H4 (cell line): ENCODE data around the gene NTRK3. TPM values are rescaled to one million over a fixed set of nuclear protein-coding genes. Genes with fewer than 3 reads are reported as not detected.

Experiments used
- DNase-seq: peaks from one replicate; pipeline ENCODE4 v3.0.0-alpha.2; 2015; ENCODE audit warnings: low spot score
- total RNA-seq: library from RNA; depleted of rRNA; stranded (reverse); fragments of >200 nt; shearing (Covaris generic); gene quantifications from 2 replicates; pipeline ENCODE4 v1.2.3, GENCODE V29; 2014

The NTRK3 gene
- total RNA-seq, 1 experiment from 2014 or later: 0.04 TPM

DNA sequence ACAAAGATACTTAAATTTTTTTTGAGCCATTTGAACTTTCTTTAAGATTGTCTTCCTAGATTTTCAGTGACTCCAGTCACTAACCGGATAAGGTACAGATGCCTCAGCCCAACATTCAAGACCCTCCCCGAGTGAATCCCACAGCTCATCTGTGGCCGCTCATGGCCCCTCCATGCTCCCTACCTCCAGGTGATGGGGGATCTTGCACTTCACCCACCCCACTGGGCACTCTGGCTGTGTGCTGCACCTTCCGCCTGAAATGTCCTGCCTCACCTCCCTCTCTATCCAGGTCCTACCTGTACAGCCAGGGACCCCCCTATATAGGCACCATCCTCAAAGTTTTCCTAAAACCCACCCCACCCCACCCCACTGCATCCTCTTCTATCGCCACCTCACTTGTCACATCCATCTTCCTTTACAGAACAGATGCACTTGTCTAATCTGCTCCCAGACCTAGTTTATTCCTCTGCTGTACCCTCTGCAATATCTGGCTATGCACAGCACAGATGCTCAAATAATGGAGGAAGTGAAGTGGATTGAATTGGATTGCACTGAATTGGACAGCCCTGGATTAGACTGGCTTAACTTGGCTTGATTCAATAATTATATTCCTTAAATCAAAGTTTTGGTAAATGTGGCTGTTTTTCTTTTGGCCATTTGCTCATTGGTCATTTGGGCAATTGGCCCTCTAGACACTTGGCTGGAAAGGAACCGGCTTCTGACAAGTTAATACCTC lies 24.5 kb downstream of the NTRK3 start:
- no peak for DNase-seq

DNA sequence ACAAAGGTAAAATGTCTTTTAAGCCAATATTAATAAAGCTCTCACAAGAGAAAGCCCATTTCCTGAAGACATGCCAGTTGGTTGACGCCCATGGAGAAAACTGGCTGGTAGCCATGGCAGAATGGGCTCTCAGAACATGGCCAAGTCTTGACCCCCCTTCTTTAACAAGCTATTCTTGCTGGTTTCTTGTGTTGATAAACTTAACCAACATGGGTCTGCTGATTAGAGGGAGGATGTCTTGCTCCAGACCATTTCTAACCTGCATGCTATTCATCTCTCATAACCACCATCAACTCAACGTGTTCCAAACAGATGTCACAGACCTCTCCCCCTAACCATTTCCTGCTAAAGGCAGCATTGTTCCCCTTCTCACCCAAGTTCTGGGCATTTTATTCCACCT lies 25.7 kb downstream of the NTRK3 start:
- DNase-seq: no peak

DNA sequence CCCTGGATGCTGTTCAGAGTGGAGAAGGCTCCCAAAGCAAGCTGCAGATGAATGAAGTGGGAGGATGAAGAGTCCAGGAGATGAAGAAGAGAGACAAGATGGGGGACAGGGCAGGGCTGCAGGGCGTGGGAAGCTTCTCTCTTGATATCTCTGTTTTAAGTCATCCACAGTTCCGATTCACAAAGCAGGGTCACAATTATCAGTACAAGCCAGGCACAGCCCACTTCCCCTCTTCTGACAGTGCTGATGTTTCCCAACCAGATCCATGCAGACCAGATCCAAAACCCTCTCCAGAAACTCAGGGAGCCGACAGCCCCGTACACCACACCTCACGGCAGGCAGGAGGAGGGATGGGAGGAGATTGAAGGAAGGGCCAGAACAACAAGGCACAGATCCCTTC lies 31.1 kb downstream of the NTRK3 start:
- no peak for DNase-seq

DNA sequence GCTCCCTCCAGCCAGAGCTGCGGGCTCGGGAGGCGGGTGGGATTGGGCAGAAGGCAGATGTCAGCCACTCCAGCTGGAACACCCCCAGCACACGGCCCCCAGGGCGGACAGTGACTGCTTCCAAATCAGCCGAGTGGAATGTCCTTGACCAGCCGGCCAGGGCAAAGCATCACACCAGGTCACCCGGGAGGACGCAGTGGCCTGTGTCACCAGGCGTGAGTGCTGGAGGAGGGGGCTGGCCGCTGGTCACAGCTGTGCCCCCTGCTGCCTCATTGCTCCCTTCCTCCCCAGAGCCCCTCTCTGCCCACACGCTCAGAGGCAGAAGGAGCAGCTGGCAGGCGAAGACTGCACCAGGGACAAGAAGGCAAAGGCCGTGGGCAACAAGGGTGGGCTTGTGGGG lies 33.5 kb downstream of the NTRK3 start:
- no peak for DNase-seq

DNA sequence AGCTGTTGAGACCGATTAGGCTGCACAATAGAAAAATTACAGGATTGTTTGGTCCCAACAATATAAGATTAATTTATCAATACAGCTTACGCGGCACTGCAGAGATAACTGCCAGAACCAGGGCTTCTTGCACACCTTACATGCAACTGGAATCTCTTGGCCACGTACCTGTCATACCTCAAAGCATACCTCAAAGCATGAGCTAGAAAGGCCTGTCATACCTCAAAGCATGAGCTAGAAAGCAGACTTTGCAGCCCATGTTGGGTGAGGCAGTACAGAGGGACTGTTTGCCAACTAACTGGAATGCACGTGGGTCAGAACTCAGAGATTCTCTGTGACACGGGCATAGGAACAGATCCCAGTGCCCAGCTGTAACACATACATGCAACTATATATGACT lies 34.7 kb downstream of the NTRK3 start:
- no peak for DNase-seq

DNA sequence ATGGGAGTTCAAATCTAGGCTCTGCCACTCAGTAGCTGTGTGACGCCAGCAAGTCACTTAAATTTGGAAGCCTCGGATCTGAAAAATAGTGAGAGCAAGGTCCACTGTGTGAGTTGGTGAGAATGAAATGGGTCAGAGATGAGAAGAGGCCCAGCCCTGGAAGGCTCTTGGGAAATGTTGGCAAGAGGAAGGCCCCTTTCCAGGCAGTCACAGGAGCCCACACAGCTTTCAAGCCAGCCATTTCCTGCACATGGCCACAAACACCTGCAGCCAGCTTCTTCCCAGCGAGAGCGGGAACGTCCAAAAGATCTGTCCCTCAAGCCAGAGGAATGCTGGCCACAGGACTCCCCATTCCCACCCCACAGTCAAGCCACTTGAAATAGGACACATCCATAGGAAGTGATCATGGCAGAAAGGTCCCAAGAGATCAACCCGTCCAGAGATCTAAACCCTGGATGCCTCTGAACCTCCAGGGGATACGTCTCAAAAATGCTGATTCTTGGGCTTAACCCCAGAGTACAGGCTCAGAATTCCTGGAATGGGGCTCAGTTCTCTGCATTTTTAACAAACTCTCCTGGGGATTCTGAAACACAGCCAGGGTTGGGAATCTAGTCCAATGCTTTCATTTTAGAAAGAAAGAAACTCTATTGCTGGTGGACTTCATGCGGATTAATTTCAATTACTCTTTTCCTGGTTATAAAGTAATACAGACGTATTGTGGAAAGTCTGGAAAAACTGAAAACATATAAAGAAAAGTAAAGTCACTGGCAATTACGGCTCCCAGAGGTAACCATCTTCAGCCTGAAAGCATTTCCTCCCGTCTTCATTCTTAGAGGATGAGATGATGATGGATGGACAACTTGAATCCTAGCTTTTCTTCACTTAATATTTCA lies 35.9 kb downstream of the NTRK3 start:
- DNase-seq: no peak

DNA sequence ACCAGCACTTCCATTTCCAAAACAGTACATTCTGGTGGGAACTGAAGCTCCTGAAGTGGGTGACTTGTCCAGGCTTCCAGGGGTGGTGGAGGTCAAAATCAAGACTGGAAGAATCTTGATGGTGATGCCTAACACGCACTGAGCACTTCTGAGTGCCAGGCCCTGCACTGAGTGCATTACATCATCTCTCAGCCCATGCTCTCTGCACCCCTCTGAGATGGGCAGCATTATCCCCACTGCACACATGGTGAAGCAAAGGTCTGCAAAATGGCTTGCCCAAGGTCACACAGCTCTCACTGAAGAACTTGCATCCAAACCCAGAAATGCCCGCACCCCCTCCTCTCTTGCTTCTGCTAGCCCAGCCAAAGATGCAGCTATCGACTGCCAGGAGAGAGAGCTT lies 36.9 kb downstream of the NTRK3 start:
- no peak for DNase-seq

DNA sequence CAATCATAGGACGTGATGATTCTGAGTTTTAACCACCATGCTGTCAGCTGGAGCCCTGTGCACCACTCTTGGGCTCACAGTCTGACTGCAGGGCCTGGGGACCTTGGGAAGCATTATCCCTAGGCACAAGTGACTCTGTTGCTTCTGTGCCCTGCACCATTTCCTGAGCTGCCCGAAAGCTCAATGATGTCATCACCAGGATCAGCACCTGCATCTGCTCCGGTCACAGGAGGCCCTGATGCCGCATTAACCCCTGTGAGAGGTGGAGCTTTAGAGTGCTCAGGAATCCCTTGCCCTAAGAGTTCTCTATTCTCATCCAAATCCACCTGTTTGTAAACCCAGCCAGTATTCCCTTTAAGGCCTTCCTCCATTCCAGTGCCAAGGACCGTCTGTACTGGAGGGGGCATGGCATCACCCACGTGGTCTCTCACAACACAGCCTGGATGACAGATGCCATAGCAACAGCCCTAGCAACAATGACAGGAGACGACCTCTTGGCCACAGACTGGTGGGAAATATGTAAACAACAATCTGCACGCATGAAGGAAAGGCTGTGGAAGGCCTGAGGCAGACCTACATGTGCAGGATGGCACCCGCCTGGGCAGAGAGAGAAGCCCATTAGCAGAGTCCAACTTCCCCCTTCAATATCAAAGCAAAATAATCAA lies 37.9 kb downstream of the NTRK3 start:
- no peak for DNase-seq

DNA sequence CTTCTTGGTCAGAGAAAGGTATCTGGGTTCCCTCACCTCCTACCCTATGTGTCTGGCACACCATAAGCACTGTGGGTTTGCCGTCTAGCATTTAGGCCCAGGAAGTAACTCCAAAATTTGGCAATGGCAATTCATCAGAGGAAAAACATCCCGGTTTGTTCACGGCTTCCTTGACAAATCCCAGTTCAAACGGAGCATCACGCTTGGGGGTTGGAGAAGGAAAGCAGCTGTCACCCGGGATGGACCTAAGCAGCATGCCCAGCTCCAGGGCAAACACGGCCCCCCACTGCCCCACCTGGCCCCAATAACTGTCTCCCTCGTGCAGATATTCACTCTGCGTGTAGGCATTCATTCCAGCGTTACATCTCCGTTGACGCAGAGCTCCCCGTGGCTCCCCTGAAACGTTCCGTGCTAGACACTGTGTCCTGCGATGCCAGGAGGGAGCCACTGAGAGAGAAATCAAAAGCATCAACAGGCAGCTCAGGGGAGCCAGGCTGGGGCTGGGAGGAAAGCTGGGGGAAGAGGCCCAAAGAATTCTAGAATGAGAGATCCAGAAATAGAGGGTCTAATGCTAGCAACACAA lies 41.4 kb downstream of the NTRK3 start:
- no peak for DNase-seq

DNA sequence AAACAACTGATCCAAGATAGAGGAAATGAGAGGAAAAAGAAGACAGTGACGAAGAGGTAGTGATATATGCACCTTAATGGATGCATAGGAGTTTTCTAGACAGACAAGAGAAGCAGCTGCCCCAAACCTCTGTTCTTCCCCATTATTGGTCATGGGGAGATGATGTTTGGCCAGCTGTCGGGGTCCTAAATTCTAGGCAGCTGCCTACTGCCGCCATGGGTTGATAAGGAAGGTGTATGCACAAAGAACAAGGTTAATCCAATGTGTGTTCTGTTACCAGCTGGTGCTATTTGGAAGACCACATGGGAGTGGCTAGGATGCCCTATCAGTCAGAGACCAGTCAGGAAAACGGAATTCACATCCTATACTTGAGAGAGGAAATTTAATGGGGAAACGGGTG lies 47.4 kb downstream of the NTRK3 start:
- no peak for DNase-seq

DNA sequence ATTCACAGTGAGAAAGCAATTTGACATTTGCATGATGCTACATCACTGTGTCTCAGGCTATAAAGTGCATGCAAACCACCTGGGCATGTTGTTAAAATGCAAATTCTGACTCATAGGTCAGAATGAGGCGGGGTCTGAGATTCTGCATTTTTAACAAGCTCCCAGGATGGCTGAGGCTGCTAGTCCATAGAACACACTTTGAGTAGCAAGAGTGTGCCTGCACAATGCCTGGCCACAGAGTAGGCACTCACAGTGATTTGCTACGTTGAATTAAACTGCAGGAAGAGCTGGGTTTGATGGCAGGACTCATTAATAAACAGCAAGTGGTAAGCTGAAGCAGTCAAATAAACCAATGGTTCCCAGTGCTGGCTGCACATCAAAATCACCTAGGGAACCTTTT lies 48.1 kb downstream of the NTRK3 start:
- no peak for DNase-seq

DNA sequence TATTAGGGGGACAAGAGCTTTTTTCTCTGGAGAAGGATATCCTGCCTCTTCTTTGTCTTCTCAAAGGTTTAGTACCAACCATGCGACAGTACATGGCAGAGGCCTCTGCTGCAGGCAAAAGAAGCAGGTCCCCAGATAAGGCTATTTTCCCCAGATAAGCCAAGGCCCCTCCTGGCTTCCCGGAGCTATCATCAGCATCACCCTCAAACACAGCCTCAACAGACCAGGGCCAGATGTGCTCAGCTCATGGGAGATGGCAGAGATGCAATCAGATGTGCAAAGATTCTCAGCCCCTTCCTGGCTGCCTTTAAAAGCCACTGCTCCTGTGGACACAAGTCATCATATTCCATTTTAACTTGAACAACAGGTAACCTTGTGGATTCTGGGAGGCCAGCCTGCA lies 49.0 kb downstream of the NTRK3 start:
- DNase-seq: no peak

DNA sequence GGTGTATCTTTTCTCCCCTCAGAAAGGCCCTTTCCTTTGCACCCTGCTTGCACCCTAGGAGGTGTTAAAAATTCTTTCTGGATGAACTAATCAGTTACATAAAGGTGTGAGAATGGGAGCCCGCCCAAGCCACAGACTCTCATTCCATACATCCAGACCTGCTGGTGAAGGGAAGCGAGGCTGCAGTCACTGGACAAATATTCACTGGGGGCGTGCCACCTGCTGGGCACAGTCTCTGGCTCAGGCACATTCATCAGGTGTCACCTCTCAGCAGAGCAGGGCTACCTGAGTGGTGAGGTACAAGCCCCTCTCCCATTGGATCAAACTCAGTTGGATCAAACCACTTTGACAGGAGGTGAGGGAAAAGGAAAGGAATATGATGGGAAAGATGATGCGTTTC lies 52.0 kb downstream of the NTRK3 start:
- no peak for DNase-seq

DNA sequence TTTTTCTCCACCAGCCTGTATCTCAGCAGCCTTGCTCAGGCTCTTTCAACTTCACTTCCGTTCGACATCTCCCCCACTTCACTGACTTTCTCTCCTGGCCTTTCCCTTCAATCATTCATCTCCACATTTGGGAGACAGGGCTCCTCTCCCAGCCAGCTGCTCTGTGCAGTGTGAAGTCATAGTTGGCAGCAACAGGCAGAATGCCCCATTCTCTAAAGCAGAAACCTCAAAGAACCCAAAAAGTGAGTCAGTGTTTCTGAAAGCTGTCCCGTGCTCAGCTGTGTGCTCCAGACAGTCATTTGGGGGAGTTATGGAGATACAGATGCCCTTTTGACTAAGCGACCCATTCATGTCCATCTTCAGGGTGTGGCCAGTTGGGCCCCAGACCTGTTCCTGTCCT lies 54.3 kb downstream of the NTRK3 start:
- DNase-seq: no peak

DNA sequence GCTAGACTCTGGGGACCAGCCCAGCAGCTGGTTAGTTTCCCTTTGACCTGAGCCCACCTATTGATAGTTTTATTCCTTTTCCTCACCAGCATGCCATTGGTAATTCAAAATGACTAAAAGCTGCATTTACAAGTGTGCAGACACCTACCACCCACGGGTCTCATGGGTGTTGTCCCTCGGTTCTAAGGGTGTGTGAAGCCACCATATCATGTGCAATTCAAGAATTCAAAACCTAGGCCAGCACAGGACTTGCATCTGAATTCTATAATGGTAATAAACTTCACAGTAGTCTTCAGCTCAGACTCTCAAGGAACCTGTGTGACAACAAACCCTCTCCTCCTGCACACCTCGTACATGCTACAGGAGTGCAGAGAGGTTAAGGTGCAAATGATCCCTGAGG lies 55.3 kb downstream of the NTRK3 start:
- DNase-seq: no peak

DNA sequence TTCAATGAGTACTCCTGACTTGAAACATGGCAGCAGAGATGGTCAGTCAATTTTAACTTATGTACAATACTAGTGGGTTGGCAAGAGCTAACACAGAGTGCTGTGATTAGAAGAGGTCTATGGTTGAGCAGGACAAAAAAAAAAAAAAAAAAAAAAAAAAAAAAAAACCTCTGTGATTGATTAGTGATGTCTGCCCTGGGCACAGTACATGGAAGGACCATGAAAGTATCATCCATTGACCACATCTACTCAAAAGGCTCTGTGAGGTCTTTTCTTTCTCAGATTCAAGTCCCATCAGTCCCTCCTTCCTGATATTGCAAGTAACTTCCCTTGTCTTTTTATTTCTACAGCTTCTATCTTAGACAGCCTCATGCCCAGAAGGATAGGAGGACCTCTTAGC lies 59.6 kb downstream of the NTRK3 start:
- DNase-seq: no peak

DNA sequence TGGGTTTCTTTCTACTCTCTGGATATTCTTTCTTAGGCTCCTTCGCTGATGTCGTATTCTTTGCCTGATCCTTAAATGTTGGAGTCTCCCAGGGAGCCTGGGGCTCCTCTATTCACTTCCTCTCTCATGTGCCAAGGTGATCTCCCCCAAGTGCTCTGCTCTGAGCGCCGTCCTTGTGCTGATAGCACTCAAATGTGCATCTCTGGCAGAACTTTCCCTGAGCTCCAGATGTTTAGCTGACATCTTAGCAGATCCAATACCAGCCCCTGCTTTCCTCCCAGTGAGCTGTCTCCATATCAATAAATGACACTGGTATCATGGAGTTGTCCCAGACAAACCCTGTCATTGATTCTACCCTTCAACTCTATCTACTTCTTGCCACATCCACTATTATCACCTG lies 62.4 kb downstream of the NTRK3 start:
- no peak for DNase-seq

DNA sequence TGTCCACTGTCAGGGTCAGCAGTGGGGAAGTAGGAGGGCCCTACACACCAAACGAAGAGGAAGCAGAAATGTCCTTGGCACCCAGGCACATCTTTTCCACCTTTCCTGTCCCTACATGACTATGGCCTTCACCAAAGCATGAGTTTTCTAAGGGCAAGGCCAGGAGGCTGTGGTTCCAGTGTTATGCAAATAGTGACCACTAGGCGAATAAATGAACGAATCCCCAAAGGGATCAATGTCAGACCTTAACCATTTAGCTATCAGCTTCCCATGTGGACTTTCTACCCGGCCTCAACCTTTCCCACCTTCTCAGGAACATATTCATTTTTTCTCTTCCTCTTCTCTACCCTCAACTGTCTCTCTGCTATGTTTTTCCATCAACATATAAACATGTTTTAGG lies 63.1 kb downstream of the NTRK3 start:
- no peak for DNase-seq

DNA sequence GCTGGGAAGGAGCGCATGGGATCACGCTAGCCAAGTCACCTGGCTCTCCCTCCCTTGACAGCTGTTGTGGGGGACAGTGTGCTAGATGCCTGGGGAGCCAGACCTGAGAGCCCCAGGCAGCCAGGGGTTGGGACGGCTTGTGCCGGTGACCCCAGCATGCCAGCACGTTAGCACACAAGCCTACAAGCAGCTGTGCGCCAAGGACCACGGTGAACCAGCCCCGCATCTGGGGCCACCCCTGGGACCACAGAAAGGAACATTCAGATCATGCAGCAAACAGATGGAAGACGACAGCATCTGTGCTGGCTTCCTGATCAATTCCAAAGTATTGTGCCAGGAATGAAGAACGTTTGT lies 64.8 kb downstream of the NTRK3 start:
- no peak for DNase-seq

DNA sequence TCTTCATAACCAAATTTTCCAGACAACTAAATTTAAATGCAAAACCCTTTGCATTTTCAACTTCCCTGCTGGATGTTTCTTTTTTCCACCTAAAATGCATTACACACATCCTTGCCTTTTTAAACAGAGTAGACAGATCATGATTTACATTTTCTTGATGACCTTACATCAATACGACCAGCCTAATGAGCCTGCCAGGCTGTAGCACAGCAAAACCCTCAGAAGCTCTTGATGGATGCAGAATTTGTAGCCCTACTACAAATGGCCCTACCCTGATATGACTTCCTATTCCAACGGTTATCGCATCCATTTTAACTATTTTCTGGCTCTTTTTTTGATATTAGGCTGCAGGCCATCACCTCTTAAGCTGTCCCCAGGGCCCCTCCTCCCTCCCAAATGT lies 66.3 kb downstream of the NTRK3 start:
- no peak for DNase-seq

DNA sequence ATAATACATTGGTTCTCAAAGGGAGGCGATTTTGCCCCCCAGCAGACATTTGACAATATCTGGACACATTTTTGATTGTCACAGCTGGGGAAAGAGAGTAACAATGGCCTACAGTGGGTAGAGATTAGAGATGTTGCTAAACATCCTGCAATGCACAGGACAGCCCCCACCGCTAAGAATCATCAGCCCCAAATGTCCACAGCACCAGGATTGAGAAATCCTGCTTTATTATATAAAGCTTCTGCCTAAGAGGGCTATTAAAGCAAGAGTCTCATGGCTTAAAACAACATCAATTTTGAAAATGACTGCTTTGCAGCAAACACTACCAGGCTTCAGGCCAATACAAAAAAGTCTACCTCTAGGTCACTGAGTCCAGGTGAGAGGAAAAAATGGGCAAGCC lies 68.2 kb downstream of the NTRK3 start:
- no peak for DNase-seq

DNA sequence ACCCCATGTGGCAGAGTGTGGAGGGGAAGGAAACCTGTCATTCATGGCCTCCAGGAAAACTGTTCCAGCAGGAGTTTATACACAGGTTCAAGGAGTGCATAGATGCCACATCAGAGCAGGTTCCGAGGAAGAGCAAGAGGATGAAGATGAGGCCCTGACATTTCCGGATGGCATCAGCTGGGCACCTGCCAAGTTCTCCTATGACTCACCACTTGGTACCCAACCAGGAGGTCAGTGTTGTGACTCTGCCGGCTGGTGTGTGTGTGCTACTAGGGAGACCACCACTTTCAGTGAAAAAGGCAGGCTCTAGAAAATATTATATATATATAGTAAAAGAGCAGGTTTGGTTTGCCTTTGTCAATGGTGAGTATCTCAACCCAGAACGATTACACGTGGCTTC lies 69.3 kb downstream of the NTRK3 start:
- no peak for DNase-seq

DNA sequence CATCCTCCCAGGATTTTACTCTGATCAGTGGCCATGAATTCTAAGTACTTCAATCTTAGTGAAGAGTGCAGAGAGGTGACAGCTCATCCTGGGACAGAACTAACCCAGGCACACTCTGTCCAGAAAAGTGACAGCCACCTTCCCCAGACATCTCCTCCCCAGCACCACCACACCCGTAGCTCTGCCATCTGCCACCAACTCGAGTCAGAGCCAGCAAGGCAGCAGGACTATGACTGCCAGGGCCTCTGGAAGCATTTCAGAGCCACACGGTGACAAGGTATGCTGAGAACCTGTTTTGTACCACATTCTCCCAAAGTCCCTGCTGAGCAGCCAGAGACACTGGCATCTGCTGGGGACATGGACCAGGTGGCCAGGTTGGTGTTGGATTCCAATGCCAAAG lies 71.0 kb downstream of the NTRK3 start:
- DNase-seq: no peak
